Sciatic nerve (tissue), 2 donors: Measurements from ENCODE around the gene TWNK. TPM values are rescaled to one million over a fixed set of nuclear protein-coding genes. Genes with fewer than 3 reads are reported as not detected.

Source experiments
- ATAC-seq: fragments of 200-7000 bp; cut with Tn5 transposase; one replicate; pipeline ENCODE4 v1.9.1; 2020; ENCODE audit warnings: mild to moderate bottlenecking, moderate library complexity
- DNase-seq: peaks from one replicate; pipeline ENCODE4 v3.0.0-alpha.2; 2020; ENCODE audit warnings: low spot score
- intact Hi-C: fragments of 100-400 bp; cut with DNase I; formaldehyde crosslinking; loops from one replicate; pipeline ENCODE4 v1.14.2; 2022
- total RNA-seq: library from RNA; stranded (reverse); fragmentation: NEBNext Ultra II Directional; extraction: Animal tissue kit (Norgen Biotek cat#: 25700); gene quantifications from one replicate; pipeline ENCODE4 v1.2.1, GENCODE V29; 2021
- donor health status: DM: no; HTN: no; CAD: no.
- donor health status: DM: no; HTN: no; CAD: no.

Gene TWNK
- total RNA-seq, 1 donor from 2014 or later = 5.9 TPM

DNA sequence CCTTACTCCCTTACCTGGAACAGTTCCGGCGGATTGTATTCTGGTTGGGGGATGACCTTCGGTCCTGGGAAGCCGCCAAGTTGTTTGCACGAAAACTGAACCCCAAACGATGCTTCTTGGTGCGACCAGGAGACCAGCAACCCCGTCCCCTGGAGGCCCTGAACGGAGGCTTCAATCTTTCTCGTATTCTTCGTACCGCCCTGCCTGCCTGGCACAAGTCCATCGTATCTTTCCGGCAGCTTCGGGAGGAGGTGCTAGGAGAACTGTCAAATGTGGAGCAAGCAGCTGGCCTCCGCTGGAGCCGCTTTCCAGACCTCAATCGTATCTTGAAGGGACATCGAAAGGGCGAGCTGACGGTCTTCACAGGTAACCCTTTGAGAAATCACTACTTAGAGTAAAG, 1.7 kb downstream of the TWNK start:
- DNase-seq (no peak), ATAC-seq (no peak)
- intact Hi-C loops = no loop called here

DNA sequence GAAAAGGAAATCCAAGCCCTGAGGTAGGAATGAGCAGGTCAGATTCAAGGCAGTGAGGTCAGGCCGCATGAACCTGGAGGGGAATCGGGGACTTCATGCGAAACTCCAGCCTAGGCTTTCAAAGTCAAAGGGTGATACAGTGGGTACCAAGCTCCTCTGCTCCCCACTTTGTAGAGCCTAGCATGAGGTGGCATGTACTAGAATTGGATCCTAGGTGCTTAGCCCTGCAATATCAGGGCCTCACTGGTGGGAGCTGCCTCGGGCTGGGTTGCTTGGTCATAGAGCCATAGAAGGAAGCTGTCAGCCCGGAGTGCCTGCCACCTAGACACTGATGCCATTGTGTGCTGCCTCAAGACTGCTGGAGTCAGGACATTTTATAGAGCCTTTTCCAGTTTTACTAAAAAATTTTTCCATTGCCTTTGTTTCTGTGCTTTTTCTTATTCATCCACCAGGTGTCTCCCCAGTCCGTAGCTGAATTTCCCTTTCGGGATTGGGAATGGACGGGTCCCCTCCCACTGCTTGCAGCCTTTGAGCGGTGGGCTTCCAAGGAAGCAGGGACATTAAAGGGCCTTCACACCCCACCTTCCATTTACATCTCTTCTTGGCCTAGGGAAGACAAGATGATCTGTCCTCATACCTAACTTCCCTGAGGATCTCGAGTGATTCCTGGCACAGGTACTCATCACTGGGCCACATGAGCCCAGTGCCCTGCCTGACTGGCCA, 6.8 kb downstream of the TWNK start:
- ATAC-seq (no peak), DNase-seq (no peak)
- intact Hi-C loops = no loop called here

DNA sequence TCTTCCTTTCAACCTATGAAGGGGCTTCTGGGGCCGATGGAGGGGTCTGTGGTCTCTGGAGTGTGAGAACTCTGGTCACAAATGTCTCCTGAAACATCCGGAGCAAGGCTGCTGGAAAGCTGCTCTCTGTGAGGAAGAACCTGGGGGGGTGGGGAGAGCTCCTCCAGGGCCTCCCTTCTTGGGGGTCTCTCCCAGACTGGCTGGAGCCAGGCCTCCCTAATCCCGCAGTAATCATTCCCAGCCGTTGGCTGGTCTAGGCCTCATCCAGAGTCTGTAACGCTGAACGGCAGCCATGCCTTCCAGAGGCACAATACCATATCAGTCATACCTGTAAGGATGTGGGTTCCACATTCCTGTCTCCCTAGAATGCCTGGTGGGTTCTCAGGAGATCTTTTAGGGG, 7.8 kb downstream of the TWNK start:
- intact Hi-C loops = no loop called here
- ATAC-seq = no peak
- DNase-seq = no peak

DNA sequence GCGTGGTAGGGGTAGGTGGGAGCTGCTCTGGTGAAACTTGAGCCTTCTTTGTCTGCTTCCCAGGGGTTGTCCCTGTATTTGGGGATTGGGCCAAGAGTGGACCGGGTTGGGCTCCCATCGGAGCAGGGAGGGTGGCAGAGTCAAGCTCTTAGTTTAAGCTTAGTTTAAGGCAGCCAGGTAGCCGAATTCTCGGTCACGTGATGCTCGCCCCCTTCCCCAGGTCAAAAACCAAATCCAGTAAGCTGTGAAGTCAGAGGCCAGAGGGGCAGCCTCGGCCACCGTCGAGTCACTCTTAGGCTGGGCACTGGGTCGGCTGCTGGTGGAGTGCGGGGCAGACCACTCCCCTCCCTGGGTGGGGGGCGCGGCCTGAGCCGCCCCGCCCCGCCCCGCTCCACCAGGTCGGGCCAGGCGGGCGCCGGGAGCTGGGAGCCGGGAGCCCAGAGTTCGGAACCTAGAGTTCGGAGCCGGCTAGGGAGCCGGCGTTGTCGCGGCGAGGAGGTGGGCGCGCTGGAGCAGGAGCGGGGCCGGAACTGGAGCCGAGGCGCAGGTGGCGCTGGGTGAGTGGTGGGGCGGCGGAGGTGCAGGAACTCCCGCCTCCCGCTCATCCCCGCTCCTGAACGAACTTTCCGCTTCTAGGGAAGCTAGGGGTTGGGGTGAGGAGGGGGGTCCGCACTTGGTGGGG, 9.5 kb downstream of the TWNK start:
- intact Hi-C loops = no loop called here
- DNase-seq = no peak
- no peak for ATAC-seq

DNA sequence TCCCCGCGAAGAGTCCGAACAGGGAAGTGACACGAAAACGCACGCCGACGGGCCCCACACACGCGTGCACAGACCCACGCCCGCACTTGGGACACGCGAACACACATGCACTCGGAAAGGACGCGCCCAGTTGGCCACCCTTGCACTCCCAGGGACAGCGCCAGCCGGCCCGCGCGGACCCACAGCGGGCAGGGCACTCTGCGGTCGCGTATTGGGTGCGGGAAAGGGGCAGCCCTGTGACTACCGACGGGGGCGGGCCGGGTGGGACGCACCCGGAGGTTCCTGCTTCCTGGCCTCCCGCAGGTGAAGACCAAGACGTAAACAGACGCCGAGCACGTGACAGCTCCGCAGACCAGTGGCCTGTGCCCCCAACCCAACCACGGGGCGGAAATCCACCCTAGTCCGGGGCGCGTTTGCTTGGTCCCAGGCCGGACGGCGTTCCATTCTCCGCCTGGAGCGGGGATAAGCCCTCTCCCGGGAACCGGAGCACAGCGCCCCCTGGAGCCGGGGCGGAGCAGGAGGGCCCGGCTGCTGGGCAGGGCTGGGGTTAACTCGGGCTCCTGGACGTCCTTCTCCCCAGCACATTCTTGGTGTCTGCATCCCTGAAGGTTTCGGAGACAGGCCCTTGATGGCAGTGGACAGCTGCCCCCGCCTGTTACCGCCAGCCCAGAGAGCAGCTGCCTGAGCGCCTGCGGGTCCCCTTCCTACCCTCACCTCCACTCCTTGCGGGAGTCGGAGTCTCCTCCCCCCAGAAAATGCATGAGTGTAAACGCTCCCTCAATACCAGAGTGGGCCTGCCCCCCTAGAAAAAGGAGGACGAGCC, 10.2 kb downstream of the TWNK start:
- DNase-seq (peak; percentile 91), ATAC-seq (peak; percentile 58)
- intact Hi-C loops = no loop called here

DNA sequence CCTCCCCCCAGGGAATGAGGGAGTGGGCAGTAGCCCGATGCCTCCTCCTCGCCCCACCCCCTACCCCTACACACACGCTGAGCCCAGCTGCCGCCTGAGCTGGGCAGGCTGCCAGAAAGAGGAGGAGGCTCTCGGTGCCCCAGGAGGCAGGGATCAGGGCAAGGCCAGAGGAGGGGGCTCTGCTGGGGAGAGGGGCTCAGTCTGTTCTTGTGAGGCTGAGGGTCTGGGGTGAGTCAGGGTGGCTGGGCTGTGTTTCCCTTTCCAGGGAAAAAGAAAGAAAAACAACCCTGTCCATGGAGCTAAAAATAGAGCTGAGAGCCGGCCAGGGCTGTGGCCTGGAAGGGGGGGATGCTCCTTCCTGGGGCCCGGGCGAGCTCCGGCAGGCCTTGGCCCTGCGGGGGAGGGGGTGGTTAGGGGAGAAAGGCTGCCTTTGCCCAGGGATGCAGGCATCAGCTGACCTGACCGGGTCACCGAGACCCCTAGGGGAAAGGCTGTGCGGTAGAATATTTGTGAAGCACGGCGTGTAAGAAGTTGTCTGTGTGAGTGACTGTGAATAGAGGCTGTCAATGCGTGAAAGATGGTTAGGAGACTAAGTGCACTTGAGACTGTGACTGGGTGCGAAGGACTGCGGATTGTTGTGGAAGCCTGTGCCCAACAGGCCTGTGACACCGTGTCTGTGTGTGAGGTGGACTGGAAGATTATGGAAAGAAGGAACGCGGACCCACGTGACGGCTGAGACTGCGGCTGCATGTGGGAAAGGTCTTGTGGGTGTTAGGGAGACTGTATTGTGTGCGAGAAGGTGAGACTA, 11.0 kb downstream of the TWNK start:
- peak; percentile 74 for ATAC-seq
- peak; percentile 92 for DNase-seq
- intact Hi-C loops = no loop called here

DNA sequence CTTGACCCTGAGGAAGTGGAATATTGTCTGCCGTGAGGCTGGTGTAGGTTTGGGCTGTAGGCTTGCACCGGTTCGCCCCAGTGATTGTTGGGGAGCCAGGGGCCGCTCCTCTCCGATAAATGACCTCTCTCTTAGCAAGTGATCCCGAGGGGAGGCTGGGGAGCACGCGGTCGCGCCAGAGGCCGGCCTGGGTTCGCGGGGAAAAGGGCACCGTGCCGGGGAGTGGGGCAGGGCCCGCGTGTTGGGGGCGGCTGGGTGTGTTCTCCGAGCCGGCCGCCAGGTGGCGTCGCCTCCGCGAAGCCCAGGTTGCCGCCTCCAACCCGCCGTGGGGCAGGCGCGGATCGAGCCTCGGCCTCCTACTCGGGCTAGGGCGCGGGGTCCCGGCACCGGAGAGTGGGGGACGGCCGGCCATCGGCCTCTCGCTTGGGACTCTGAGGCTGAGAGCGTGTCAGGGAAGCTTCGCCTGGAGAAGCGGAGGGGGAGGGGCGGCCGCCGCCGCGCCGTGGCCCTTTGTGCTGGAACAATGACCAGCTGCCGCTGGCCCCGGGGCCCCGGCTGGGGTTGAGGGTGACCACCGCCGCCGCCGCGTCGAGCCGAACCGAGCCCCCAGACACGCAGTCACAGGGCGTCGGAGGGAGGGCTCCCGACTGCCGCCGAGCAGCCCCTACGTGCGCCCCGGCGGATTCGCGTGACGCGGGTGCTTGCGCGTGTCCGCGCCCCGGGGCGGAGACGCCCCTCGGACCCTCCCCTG, 11.8 kb downstream of the TWNK start:
- ATAC-seq (peak; percentile 68), DNase-seq (peak; percentile 91)
- intact Hi-C loops = no loop called here

DNA sequence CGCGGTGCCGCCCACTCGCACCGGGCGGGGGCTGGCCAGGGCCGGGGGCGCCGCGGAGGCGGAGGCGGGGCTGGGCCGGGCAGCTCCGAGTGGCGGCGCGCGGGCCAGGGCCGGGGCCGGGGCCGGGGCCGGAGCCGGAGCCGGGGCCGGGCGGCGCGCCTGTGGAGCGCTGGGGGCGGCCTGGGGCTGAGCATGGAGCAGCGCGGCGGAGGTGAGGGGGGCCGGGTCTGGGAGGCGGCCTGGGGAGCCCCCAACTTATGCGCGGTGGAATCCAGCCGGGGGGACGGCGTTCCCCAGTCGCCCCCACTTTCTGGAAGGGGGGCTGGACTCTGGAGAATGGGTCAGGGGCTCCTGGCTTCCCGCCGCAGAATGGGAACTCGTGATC, 12.4 kb downstream of the TWNK start, which contains the start of gene LZTS2:
Gene LZTS2 (plus strand): TSS at position 67 of the 385 bp plus-strand sequence. CDS start 2,731 bp downstream, outside the sequence.
- no peak for ATAC-seq
- intact Hi-C loops = no loop called here

DNA sequence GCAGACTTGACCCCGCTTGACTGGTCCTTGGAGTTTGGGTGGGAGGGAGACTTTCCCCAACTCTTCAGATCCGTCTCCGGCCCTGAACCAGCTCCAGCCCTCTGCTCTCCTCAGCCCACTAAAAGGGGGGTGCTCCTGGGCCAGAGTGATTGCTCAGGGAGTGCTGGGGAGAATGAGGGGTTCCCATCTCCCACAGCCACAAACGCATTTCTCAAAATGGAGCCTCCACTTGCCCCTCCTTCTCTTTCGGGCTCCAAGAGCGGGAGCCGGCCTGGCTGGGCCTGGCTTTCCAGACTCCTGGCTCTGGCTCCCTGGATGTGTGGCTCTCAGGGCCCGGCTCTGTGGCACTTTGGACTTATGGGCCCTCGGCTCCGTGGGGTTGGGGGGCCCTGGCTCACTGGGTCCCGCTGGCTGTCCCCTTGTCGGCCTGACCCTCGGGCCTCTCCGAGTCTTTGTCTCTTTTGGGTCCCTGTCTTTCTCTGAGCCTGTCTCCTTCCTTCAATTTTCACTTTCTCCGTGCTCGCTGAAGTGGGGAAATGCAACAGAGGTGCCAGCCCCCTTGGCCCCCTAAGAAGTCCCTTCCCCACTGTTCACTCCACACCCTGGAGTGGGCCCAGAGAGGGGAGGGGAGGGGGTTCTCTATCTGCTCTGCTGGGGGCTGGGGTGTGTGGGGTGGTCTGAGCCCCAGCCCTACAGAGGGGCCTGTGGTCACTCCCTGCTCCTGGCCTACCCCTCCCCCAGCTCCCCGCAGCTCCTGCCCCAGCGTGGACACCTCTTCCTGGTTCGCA, 13.0 kb downstream of the TWNK start:
- intact Hi-C loops = no loop called here
- DNase-seq (no peak), ATAC-seq (no peak)

More for the DNA sequence above, 12.4 kb downstream of the TWNK start, which contains the start of gene LZTS2:
- DNase-seq = peak; percentile 73

DNA sequence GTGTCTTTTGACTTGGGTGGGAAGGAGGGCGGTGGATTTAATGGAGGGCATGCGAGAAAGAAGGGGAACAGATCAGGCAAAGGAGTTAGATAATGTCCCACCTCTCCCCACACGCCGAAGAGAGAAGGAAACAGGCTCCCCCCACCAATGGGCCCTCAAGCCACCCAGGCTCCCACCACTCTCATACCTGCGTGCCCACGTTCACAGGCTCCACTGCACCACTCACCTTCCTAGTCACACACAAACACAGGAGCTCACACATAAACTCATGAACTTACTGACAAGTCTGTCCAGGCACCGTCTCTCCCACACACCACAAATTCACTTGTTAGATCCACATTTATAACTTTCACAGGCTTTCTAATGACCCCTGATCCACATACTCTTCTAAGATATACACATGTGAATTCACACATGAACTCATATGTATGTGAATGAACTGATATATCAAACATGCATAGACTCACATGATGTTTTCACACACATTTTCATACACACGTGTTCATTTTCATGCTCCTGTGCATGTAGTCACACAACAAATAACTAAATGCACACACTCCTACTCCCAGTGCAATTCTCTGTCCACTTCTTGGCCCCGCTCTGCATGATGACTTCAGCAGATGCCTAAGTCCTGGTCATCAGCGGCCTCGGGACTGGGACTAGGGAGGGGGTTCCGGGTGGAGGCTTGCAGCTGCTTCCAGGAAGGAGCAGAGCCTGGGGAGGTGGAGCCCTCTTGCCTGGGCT, 13.7 kb downstream of the TWNK start:
- intact Hi-C loops = no loop called here
- DNase-seq = peak; percentile 94
- ATAC-seq = peak; percentile 67

DNA sequence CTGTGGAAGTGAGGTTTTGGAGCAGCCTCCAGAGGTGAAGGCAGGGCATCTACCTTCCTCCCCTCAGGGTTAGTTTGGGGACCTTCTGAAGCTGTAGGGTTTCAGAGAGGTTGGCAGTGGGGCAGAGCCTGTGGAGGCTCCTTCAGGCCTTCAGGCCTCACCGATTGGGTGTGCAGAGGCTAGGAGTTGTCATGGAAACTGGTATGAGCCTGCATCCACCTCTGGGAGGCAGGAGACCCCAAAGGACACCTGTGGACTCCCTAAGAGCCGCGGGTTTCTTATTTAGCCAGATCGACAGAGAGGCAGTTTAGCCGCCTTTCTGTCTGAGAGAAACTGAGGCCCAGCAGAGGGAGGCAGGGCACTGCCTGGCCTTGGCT, 14.3 kb downstream of the TWNK start:
- DNase-seq (no peak), ATAC-seq (no peak)
- intact Hi-C loops = no loop called here

DNA sequence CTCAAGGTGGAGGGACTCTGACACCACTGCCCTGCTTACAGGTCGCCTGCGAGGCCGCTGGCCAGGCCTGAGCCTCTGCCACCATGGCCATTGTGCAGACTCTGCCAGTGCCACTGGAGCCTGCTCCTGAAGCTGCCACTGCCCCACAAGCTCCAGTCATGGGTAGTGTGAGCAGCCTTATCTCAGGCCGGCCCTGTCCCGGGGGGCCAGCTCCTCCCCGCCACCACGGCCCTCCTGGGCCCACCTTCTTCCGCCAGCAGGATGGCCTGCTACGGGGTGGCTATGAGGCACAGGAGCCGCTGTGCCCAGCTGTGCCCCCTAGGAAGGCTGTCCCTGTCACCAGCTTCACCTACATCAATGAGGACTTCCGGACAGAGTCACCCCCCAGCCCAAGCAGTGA, 15.1 kb downstream of the TWNK start:
- DNase-seq (no peak), ATAC-seq (no peak)
- intact Hi-C loops = no loop called here

DNA sequence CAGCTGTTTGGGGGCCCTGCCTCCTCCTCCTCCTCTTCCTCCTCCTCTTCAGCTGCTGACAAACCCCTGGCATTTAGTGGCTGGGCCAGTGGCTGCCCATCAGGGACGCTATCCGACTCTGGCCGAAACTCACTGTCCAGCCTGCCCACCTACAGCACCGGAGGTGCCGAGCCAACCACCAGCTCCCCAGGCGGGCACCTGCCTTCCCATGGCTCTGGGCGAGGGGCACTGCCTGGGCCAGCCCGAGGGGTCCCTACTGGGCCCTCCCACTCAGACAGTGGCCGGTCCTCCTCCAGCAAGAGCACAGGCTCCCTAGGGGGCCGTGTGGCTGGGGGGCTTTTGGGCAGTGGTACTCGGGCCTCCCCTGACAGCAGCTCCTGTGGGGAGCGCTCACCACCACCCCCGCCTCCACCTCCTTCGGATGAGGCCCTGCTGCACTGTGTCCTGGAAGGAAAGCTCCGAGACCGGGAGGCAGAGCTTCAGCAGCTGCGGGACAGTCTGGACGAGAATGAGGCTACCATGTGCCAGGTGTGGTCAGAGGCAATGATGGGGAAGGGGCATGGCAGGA, 16.4 kb downstream of the TWNK start:
- DNase-seq (no peak), ATAC-seq (no peak)
- intact Hi-C loops = no loop called here

DNA sequence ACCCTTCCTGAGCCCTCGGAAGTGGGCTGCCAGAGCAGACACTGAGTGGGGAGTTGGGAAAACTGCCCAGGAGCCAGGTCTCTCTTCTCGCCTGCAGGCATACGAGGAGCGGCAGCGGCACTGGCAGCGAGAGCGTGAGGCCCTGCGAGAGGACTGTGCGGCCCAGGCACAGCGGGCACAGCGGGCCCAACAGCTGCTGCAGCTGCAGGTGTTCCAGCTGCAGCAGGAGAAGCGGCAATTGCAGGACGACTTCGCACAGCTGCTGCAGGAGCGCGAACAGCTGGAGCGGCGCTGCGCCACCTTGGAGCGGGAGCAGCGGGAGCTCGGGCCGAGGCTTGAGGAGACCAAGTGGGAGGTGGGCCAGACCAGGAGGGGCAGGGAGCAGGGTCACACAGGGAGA, 18.0 kb downstream of the TWNK start:
- DNase-seq (no peak), ATAC-seq (no peak)
- intact Hi-C loops = no loop called here

DNA sequence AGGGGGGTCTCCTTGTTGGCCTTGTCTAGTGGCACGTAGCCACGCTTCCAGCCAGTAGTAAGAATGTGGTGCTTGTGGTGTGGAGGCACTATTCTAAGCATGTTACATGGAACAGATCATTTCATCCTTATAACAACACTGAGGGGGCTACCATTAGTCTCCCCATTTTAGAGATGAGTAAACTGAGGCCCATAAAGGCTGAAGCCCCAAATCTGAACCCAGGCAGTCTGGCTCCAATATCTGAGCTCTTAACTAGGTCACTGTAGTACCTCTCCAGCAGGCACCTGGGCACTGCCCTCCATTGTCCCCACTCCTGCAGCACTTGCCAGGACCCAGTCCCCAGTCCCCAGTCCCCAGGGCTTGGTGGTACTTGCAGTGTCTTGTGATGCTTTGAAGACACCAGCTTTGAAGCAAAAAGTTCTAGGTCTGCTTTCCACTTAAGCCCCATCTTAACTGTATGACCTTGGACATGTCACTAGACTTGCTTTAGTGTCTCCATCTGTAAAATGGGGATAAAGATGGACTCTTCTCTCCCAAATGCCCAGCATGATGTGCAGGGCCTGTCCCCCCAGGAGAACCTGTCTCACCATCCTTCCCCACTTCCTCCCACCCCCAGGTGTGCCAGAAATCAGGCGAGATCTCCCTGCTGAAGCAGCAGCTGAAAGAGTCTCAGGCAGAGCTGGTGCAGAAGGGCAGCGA, 18.7 kb downstream of the TWNK start:
- ATAC-seq (no peak), DNase-seq (no peak)
- intact Hi-C loops = no loop called here

DNA sequence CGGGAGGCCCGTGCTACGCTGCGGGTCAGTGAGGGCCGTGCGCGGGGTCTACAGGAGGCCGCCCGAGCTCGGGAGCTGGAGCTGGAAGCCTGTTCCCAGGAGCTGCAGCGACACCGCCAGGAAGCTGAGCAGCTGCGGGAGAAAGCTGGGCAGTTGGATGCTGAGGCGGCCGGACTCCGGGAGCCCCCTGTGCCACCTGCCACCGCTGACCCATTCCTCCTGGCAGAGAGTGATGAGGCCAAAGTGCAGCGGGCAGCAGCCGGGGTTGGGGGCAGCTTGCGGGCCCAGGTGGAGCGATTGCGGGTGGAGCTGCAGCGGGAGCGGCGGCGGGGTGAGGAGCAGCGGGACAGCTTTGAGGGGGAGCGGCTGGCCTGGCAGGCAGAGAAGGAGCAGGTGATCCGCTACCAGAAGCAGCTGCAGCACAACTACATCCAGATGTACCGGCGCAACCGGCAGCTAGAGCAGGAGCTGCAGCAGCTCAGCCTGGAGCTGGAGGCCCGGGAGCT, 19.3 kb downstream of the TWNK start:
- ATAC-seq (peak; percentile 47), DNase-seq (no peak)
- intact Hi-C loops = no loop called here
